Keratinocyte (primary cell): ENCODE results near the gene PMF1.
"Not testable (repeated sequence)": the region's sequence is repeated elsewhere in the genome, so short reads cannot be mapped to it uniquely, and the experiment has no call there.

ENCODE experiments used
- CTCF ChIP-seq, 3 experiments: IDR thresholded peaks in 1 of 3; conservative IDR thresholded peaks in 1 of 3; optimal IDR thresholded peaks in 1 of 3; 2 replicates in 2 of 3; 3 replicates in 1 of 3; pipeline versions ENCODE3 to v1.5.1; 2011; ENCODE audit warnings: low read length in 3 of 3, mild to moderate bottlenecking in 3 of 3, moderate library complexity in 2 of 3, control low read depth in 1 of 3, inconsistent platforms in 1 of 3; ENCODE audit not compliant: insufficient read depth in 2 of 3; ENCODE audit errors: extremely low read depth in 1 of 3
- EZH2 ChIP-seq: IDR thresholded peaks from one replicate; pipeline ENCODE4 v1.6.1; 2012; ENCODE audit warnings: inconsistent platforms, mild to moderate bottlenecking, low read length, moderate library complexity

DNA sequence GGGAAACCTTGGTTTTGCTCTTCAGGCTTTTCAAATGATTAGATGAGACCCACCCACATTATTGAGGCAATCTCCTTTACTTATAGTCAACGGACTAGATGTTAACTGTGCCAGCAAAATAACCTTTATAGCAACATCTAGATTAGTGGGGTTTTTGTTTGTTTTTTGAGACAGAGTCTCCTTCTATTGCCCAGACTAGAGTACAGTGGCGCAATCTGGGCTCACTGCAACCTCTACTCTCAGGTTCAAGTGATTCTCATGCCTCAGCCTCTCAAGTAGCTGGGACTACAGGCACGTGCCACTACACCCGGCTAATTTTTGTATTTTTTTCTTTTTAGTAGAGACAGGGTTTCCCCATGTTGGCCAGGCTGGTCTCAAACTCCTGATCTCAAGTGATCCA, 22.5 kb upstream of the PMF1 start:
- not testable (repeated sequence) for TF ChIP-seq CTCF (optimal IDR thresholded peaks at IDR 0.05 in 1 of 3, IDR thresholded peaks at IDR 0.05 in 1 of 3, conservative IDR thresholded peaks at IDR 0.05 in 1 of 3; ENCODE audit: extremely low read depth in 1 of 3, insufficient read depth in 2 of 3, low read length in 3 of 3); EZH2
